ENCODE results near the gene PDE8B.

Gene PDE8B

DNA sequence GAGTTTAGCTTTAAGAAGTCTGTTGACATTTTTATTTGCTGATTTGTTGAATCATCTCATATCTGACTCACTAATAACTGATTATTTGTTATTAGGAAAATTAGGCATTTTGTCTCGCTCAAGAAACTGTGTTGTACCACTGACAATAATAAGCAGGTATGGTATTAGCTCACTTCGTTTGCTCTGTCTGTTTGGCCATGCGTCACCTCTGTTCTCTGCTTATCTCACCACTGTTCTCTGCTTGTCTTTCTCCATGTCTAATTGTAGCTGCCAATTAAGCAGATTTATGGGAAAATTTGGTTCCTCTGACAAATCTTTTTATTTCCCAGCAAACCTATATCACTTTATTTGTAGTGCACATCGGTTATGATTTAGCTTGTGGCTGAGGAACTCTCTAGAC is 142.8 kb downstream of the PDE8B start:
- DNase-seq: no peak

DNA sequence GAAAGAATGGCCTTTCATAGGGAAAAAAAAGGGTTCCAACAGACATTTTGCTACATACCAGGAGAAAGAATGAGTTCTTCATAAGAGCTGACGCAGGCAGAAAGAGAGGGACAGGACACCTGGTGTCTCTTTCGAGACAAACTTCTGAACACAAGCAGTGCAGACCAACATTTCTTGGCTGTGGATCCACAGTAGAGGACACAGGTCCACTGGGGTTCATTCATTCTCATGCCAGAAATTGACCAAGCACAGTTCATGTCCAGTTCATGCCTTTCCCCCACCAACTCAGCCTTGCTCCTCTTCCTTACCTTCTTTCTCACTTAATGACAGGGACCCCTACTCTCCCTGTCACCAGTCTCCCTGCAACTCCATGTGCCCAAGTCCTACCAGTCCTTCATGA is 144.0 kb downstream of the PDE8B start:
- Histone ChIP-seq H3K14ac (ENCODE audit: low read length) (no peak overlapping the region), H2AFZ (ENCODE audit: insufficient read depth, low read length, poor library complexity) (no peak overlapping the region), H2BK12ac (ENCODE audit: low read length) (no peak overlapping the region), H3K4me1 (ENCODE audit: control insufficient read depth in 1 of 2, insufficient read depth in 2 of 2, low read length in 2 of 2) (peaks cover 0 to 7% of the 10 kb centered on the region in 2 experiments), H2BK5ac (ENCODE audit: low read depth, low read length, poor library complexity) (no peak overlapping the region), H3K27ac (ENCODE audit: low read depth, low read length) (no peak overlapping the region), H4K12ac (ENCODE audit: low read depth, low read length) (no peak overlapping the region), H3K4ac (ENCODE audit: low read depth, low read length) (no peak overlapping the region), H3K79me2 (ENCODE audit: control insufficient read depth, insufficient read depth, low read length, poor library complexity) (no peaks in the 10 kb centered on the region), H3K9me3 (ENCODE audit: insufficient read depth, low read depth, low read length) (no peaks in the 10 kb centered on the region), H2BK120ac (ENCODE audit: insufficient read depth, low read length, poor library complexity) (no peak overlapping the region), H4K91ac (ENCODE audit: low read depth, low read length) (no peak overlapping the region), H3K27me3 (ENCODE audit: insufficient read depth, low read length) (no peaks in the 10 kb centered on the region), H3K79me1 (ENCODE audit: low read length) (no peaks in the 10 kb centered on the region), H3K18ac (ENCODE audit: low read length) (no peak overlapping the region), H3K36me3 (ENCODE audit: control insufficient read depth in 1 of 2, insufficient read depth in 2 of 2, low read length in 2 of 2) (no peaks in the 10 kb centered on the region), H2AK5ac (ENCODE audit: low read length) (no peak overlapping the region), H4K8ac (ENCODE audit: low read depth, low read length) (no peak overlapping the region), H3K23ac (ENCODE audit: low read length) (no peak overlapping the region), H3K4me3 (ENCODE audit: low read depth, low read length) (no peak overlapping the region), H3K9ac (ENCODE audit: low read length) (no peak overlapping the region), H3K4me2 (ENCODE audit: low read length) (no peak overlapping the region)
- DNase-seq: no peak
- no CpG with 5 or more reads among the region's 2 CpGs for WGBS (ENCODE audit: extremely low coverage, insufficient coverage, insufficient read length)

More for the DNA sequence above, 142.8 kb downstream of the PDE8B start:
- H3K23ac ChIP-seq (ENCODE audit: low read length): no peak overlapping the region
- H3K4me1 ChIP-seq (ENCODE audit: control insufficient read depth in 1 of 2, insufficient read depth in 2 of 2, low read length in 2 of 2): peaks cover 0 to 3% of the 10 kb centered on the region in 2 experiments
- no peaks in the 10 kb centered on the region for H3K9me3 ChIP-seq (ENCODE audit: insufficient read depth, low read depth, low read length)
- no peaks in the 10 kb centered on the region for H3K79me2 ChIP-seq (ENCODE audit: control insufficient read depth, insufficient read depth, low read length, poor library complexity)
- no peak overlapping the region for H3K9ac ChIP-seq (ENCODE audit: low read length)
- H4K8ac ChIP-seq (ENCODE audit: low read depth, low read length): no peak overlapping the region
- H3K27ac ChIP-seq (ENCODE audit: low read depth, low read length): no peak overlapping the region
- no peak overlapping the region for H2AFZ ChIP-seq (ENCODE audit: insufficient read depth, low read length, poor library complexity)
- H3K18ac ChIP-seq (ENCODE audit: low read length): no peak overlapping the region
- no peak overlapping the region for H2BK120ac ChIP-seq (ENCODE audit: insufficient read depth, low read length, poor library complexity)
- no peak overlapping the region for H2AK5ac ChIP-seq (ENCODE audit: low read length)
- H4K91ac ChIP-seq (ENCODE audit: low read depth, low read length): no peak overlapping the region
- no peak overlapping the region for H3K4ac ChIP-seq (ENCODE audit: low read depth, low read length)
- no peak overlapping the region for H2BK12ac ChIP-seq (ENCODE audit: low read length)
- no peaks in the 10 kb centered on the region for H3K27me3 ChIP-seq (ENCODE audit: insufficient read depth, low read length)
- H3K79me1 ChIP-seq (ENCODE audit: low read length): no peaks in the 10 kb centered on the region
- H3K36me3 ChIP-seq (ENCODE audit: control insufficient read depth in 1 of 2, insufficient read depth in 2 of 2, low read length in 2 of 2): no peaks in the 10 kb centered on the region
- H3K4me2 ChIP-seq (ENCODE audit: low read length): no peak overlapping the region
- no peak overlapping the region for H2BK5ac ChIP-seq (ENCODE audit: low read depth, low read length, poor library complexity)
- no peak overlapping the region for H3K4me3 ChIP-seq (ENCODE audit: low read depth, low read length)
- no CpG with 5 or more reads among the region's 4 CpGs for WGBS (ENCODE audit: extremely low coverage, insufficient coverage, insufficient read length)
- no peak overlapping the region for H3K14ac ChIP-seq (ENCODE audit: low read length)
- H4K12ac ChIP-seq (ENCODE audit: low read depth, low read length): no peak overlapping the region

DNA sequence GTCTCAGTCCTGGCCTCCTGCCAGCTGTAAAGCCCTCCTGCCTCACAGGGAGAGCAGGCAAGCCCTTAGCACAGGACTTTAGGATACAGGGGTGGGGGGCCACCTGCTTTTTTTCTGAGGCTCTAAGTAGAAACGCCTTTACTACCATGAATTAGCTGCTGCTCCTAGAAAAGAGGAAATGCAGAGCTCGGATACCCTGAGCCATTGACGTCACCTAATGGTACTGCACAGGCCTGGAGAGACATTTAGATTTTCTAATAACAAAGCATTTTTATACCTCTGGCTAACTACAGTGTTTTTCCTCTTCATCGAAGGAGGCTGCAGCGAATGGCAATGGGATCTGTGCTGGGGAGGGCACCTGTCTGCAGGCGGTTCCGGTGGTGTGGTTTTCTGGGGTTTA is 144.6 kb downstream of the PDE8B start:
- no peak overlapping the region for H4K12ac ChIP-seq (ENCODE audit: low read depth, low read length)
- no peak overlapping the region for H3K18ac ChIP-seq (ENCODE audit: low read length)
- H3K9me3 ChIP-seq (ENCODE audit: insufficient read depth, low read depth, low read length): no peaks in the 10 kb centered on the region
- H2AK5ac ChIP-seq (ENCODE audit: low read length): no peak overlapping the region
- no peak overlapping the region for H3K4me2 ChIP-seq (ENCODE audit: low read length)
- H3K9ac ChIP-seq (ENCODE audit: low read length): no peak overlapping the region
- WGBS (ENCODE audit: extremely low coverage, insufficient coverage, insufficient read length): no CpG with 5 or more reads among the region's 7 CpGs
- H2BK120ac ChIP-seq (ENCODE audit: insufficient read depth, low read length, poor library complexity): no peak overlapping the region
- peaks cover 0 to 7% of the 10 kb centered on the region in 2 experiments for H3K4me1 ChIP-seq (ENCODE audit: control insufficient read depth in 1 of 2, insufficient read depth in 2 of 2, low read length in 2 of 2)
- H3K79me2 ChIP-seq (ENCODE audit: control insufficient read depth, insufficient read depth, low read length, poor library complexity): no peaks in the 10 kb centered on the region
- H2AFZ ChIP-seq (ENCODE audit: insufficient read depth, low read length, poor library complexity): no peak overlapping the region
- no peak overlapping the region for H3K4ac ChIP-seq (ENCODE audit: low read depth, low read length)
- H3K36me3 ChIP-seq (ENCODE audit: control insufficient read depth in 1 of 2, insufficient read depth in 2 of 2, low read length in 2 of 2): no peaks in the 10 kb centered on the region
- H3K14ac ChIP-seq (ENCODE audit: low read length): no peak overlapping the region
- H2BK5ac ChIP-seq (ENCODE audit: low read depth, low read length, poor library complexity): no peak overlapping the region
- H3K79me1 ChIP-seq (ENCODE audit: low read length): no peaks in the 10 kb centered on the region
- H3K4me3 ChIP-seq (ENCODE audit: low read depth, low read length): no peak overlapping the region
- no peak overlapping the region for H4K91ac ChIP-seq (ENCODE audit: low read depth, low read length)
- H3K27me3 ChIP-seq (ENCODE audit: insufficient read depth, low read length): no peaks in the 10 kb centered on the region
- H2BK12ac ChIP-seq (ENCODE audit: low read length): no peak overlapping the region
- DNase-seq: no peak
- no peak overlapping the region for H4K8ac ChIP-seq (ENCODE audit: low read depth, low read length)
- H3K27ac ChIP-seq (ENCODE audit: low read depth, low read length): no peak overlapping the region
- H3K23ac ChIP-seq (ENCODE audit: low read length): no peak overlapping the region

DNA sequence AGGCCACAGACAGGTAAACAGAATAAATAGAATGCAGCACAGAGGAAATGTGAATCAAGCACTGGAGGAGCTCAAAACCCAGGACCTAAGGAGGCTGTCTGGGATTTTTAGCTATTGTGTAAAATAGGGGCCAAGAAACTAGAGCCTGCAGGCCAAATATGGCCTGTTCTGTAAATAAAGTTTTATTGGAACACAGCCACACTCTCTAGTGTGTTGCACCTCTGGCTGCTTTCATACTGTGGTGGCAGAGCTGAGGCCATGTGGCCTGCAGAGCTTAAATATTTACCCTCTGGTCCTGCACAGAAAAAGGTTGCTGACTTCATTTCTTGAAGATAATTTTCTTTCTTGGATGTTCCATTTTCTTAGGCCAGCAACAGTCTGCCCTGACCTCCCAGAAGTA is 145.3 kb downstream of the PDE8B start:
- no peak overlapping the region for H3K23ac ChIP-seq (ENCODE audit: low read length)
- no peak overlapping the region for H3K14ac ChIP-seq (ENCODE audit: low read length)
- no peak overlapping the region for H4K8ac ChIP-seq (ENCODE audit: low read depth, low read length)
- H3K18ac ChIP-seq (ENCODE audit: low read length): no peak overlapping the region
- H3K27me3 ChIP-seq (ENCODE audit: insufficient read depth, low read length): no peaks in the 10 kb centered on the region
- H3K27ac ChIP-seq (ENCODE audit: low read depth, low read length): no peak overlapping the region
- no peak overlapping the region for H2AFZ ChIP-seq (ENCODE audit: insufficient read depth, low read length, poor library complexity)
- no peaks in the 10 kb centered on the region for H3K9me3 ChIP-seq (ENCODE audit: insufficient read depth, low read depth, low read length)
- no peak overlapping the region for H4K12ac ChIP-seq (ENCODE audit: low read depth, low read length)
- peaks cover 0 to 7% of the 10 kb centered on the region in 2 experiments for H3K4me1 ChIP-seq (ENCODE audit: control insufficient read depth in 1 of 2, insufficient read depth in 2 of 2, low read length in 2 of 2)
- no peak overlapping the region for H2BK12ac ChIP-seq (ENCODE audit: low read length)
- no peak overlapping the region for H3K9ac ChIP-seq (ENCODE audit: low read length)
- H3K79me1 ChIP-seq (ENCODE audit: low read length): no peaks in the 10 kb centered on the region
- no peaks in the 10 kb centered on the region for H3K79me2 ChIP-seq (ENCODE audit: control insufficient read depth, insufficient read depth, low read length, poor library complexity)
- no peak overlapping the region for H4K91ac ChIP-seq (ENCODE audit: low read depth, low read length)
- DNase-seq: no peak
- H3K36me3 ChIP-seq (ENCODE audit: control insufficient read depth in 1 of 2, insufficient read depth in 2 of 2, low read length in 2 of 2): no peaks in the 10 kb centered on the region
- H3K4me3 ChIP-seq (ENCODE audit: low read depth, low read length): no peak overlapping the region
- no peak overlapping the region for H2BK5ac ChIP-seq (ENCODE audit: low read depth, low read length, poor library complexity)
- no peak overlapping the region for H2BK120ac ChIP-seq (ENCODE audit: insufficient read depth, low read length, poor library complexity)
- H3K4me2 ChIP-seq (ENCODE audit: low read length): no peak overlapping the region
- no peak overlapping the region for H3K4ac ChIP-seq (ENCODE audit: low read depth, low read length)
- no peak overlapping the region for H2AK5ac ChIP-seq (ENCODE audit: low read length)

All from trophoblast cell (in vitro differentiated cells and primary cell).